ENCODE results near the gene SLC7A6.

DNA sequence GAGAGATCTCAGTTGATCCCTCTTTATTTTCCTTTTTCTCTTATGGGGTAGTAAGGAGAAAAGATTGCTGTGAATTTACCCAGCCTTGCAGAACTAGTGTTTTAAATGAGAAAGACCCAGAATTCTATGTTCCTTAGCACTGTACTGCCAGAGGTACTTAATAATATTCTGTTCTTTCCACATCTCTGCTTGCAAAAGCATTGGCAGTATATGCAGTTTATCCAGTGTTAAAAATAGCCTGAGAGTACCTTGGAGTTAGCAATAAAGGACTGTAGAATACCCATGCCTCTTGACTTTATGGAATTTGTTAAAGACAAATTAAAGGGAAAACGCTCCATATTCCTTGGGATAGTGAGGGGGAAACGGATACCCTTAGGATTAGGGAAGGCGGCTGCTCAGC, 11.9 kb downstream of the SLC7A6 start:
- TF ChIP-seq POLR2AphosphoS5 (IDR thresholded peaks at IDR 0.05) (no peak), CTCF (IDR thresholded peaks at IDR 0.05) (no peak)

Measured in stomach (tissue), 4 donors.